Activated T-cell treated with anti-CD3 and anti-CD28 coated beads, Interleukin-2, amount 50 U/mL, for 24 hours (primary cell): ENCODE measurements around the gene CAMK1D.

Experiments used
- DNase-seq: peaks from one replicate; pipeline ENCODE4 v3.0.0-alpha.2; 2020
- H3K27ac Mint-ChIP-seq: 2 replicates; pipeline ENCODE4 v1.8.0; 2020; ENCODE audit warnings: mild to moderate bottlenecking, mixed read lengths
- H3K27me3 Mint-ChIP-seq: 2 replicates; pipeline ENCODE4 v1.8.0; 2020; ENCODE audit warnings: mixed read lengths
- H3K36me3 Mint-ChIP-seq: 2 replicates; pipeline ENCODE4 v1.8.0; 2020; ENCODE audit warnings: low read depth, mixed read lengths
- H3K4me1 Mint-ChIP-seq: 2 replicates; pipeline ENCODE4 v1.8.0; 2020; ENCODE audit warnings: low read depth, mixed read lengths
- H3K4me3 Mint-ChIP-seq: 2 replicates; pipeline ENCODE4 v1.8.0; 2020; ENCODE audit warnings: mild to moderate bottlenecking, moderate library complexity, mixed read lengths
- H3K9me3 Mint-ChIP-seq: 2 replicates; pipeline ENCODE4 v1.8.0; 2020; ENCODE audit warnings: mixed read lengths

The CAMK1D gene

GRCh38 chr10:12792889-12793556 lies 443.7 kb downstream of the CAMK1D start:
- DNase-seq = no peak
- Mint-ChIP-seq H3K36me3 (peaks cover 35% of the 10 kb centered on the region), H3K27ac (no peak overlapping the region)

GRCh38 chr10:12795315-12796110 lies 446.2 kb downstream of the CAMK1D start:
- Mint-ChIP-seq H3K4me1 (no peaks in the 10 kb centered on the region), H3K9me3 (no peaks in the 10 kb centered on the region), H3K27me3 (no peaks in the 10 kb centered on the region), H3K27ac (no peak overlapping the region), H3K4me3 (no peak overlapping the region), H3K36me3 (peaks cover 35% of the 10 kb centered on the region)
- DNase-seq = no peak

More at GRCh38 chr10:12792889-12793556, 443.7 kb downstream of the CAMK1D start:
- Mint-ChIP-seq H3K27me3 (no peaks in the 10 kb centered on the region), H3K9me3 (no peaks in the 10 kb centered on the region), H3K4me3 (no peak overlapping the region), H3K4me1 (no peaks in the 10 kb centered on the region)

GRCh38 chr10:12796401-12797160 lies 447.2 kb downstream of the CAMK1D start:
- no peak overlapping the region for H3K4me3 Mint-ChIP-seq
- H3K36me3 Mint-ChIP-seq = peaks cover 26% of the 10 kb centered on the region
- H3K9me3 Mint-ChIP-seq = no peaks in the 10 kb centered on the region
- H3K4me1 Mint-ChIP-seq = no peaks in the 10 kb centered on the region
- H3K27ac Mint-ChIP-seq = no peak overlapping the region
- H3K27me3 Mint-ChIP-seq = no peaks in the 10 kb centered on the region
- DNase-seq = no peak

- Mint-ChIP-seq H3K36me3 (peaks cover 22% of the 10 kb centered on the region), H3K27me3 (no peaks in the 10 kb centered on the region), H3K9me3 (no peaks in the 10 kb centered on the region)
These were observed 448.3 kb downstream of the CAMK1D start for GRCh38 chr10:12797471-12798262.

GRCh38 chr10:12799144-12799543 lies 449.8 kb downstream of the CAMK1D start:
- no peak for DNase-seq
- Mint-ChIP-seq H3K4me3 (no peak overlapping the region), H3K36me3 (peaks cover 16% of the 10 kb centered on the region), H3K9me3 (no peaks in the 10 kb centered on the region), H3K4me1 (no peaks in the 10 kb centered on the region), H3K27ac (no peak overlapping the region), H3K27me3 (no peaks in the 10 kb centered on the region)

More at GRCh38 chr10:12797471-12798262, 448.3 kb downstream of the CAMK1D start:
- no peak overlapping the region for H3K27ac Mint-ChIP-seq
- no peak for DNase-seq
- H3K4me3 Mint-ChIP-seq = no peak overlapping the region
- no peaks in the 10 kb centered on the region for H3K4me1 Mint-ChIP-seq

- H3K27me3 Mint-ChIP-seq = no peaks in the 10 kb centered on the region
- H3K4me1 Mint-ChIP-seq = no peaks in the 10 kb centered on the region
- H3K4me3 Mint-ChIP-seq = no peak overlapping the region
- no peak for DNase-seq
- H3K27ac Mint-ChIP-seq = no peak overlapping the region
- H3K36me3 Mint-ChIP-seq = peaks cover 17% of the 10 kb centered on the region
- no peaks in the 10 kb centered on the region for H3K9me3 Mint-ChIP-seq
These were observed 450.4 kb downstream of the CAMK1D start for GRCh38 chr10:12799714-12800113.

- Mint-ChIP-seq H3K4me1 (no peaks in the 10 kb centered on the region), H3K9me3 (no peaks in the 10 kb centered on the region), H3K27ac (no peak overlapping the region), H3K27me3 (no peaks in the 10 kb centered on the region), H3K36me3 (peaks cover 14% of the 10 kb centered on the region), H3K4me3 (no peak overlapping the region)
- DNase-seq = no peak
These were observed 451.0 kb downstream of the CAMK1D start for GRCh38 chr10:12800302-12800701.

- Mint-ChIP-seq H3K27me3 (no peaks in the 10 kb centered on the region), H3K4me3 (no peak overlapping the region), H3K36me3 (peaks cover 16% of the 10 kb centered on the region), H3K27ac (no peak overlapping the region), H3K4me1 (no peaks in the 10 kb centered on the region), H3K9me3 (no peaks in the 10 kb centered on the region)
- DNase-seq = no peak
These were observed 452.1 kb downstream of the CAMK1D start for GRCh38 chr10:12801214-12802087.

GRCh38 chr10:12803776-12804175 lies 454.4 kb downstream of the CAMK1D start:
- no peaks in the 10 kb centered on the region for H3K9me3 Mint-ChIP-seq
- H3K36me3 Mint-ChIP-seq = peaks cover 11% of the 10 kb centered on the region
- no peaks in the 10 kb centered on the region for H3K4me1 Mint-ChIP-seq
- no peak overlapping the region for H3K27ac Mint-ChIP-seq
- H3K27me3 Mint-ChIP-seq = no peaks in the 10 kb centered on the region
- no peak for DNase-seq
- H3K4me3 Mint-ChIP-seq = no peak overlapping the region

GRCh38 chr10:12806228-12807095 lies 457.1 kb downstream of the CAMK1D start:
- Mint-ChIP-seq H3K27ac (no peak overlapping the region), H3K9me3 (no peaks in the 10 kb centered on the region), H3K4me3 (no peak overlapping the region), H3K27me3 (no peaks in the 10 kb centered on the region), H3K36me3 (peaks cover 14% of the 10 kb centered on the region), H3K4me1 (no peaks in the 10 kb centered on the region)
- DNase-seq = no peak

- Mint-ChIP-seq H3K4me1 (no peaks in the 10 kb centered on the region), H3K9me3 (no peaks in the 10 kb centered on the region), H3K4me3 (no peak overlapping the region), H3K27ac (no peak overlapping the region), H3K27me3 (no peaks in the 10 kb centered on the region), H3K36me3 (peaks cover 21% of the 10 kb centered on the region)
- no peak for DNase-seq
These were observed 457.9 kb downstream of the CAMK1D start for GRCh38 chr10:12807096-12807755.

- H3K27ac Mint-ChIP-seq = no peak overlapping the region
- H3K36me3 Mint-ChIP-seq = peaks cover 28% of the 10 kb centered on the region
- H3K4me3 Mint-ChIP-seq = no peak overlapping the region
These were observed 458.8 kb downstream of the CAMK1D start for GRCh38 chr10:12808014-12808613.

More at GRCh38 chr10:12808014-12808613, 458.8 kb downstream of the CAMK1D start:
- Mint-ChIP-seq H3K27me3 (no peaks in the 10 kb centered on the region), H3K4me1 (peaks cover 6% of the 10 kb centered on the region), H3K9me3 (peaks cover under 1% of the 10 kb centered on the region)
- no peak for DNase-seq
